CD1c-positive myeloid dendritic cell (primary cell): ENCODE data around the gene LRRC74A.

ENCODE experiments used
- DNase-seq: peaks from one replicate; pipeline ENCODE4 v3.0.0-alpha.2; 2016; ENCODE audit errors: extremely low spot score

Gene LRRC74A

DNA sequence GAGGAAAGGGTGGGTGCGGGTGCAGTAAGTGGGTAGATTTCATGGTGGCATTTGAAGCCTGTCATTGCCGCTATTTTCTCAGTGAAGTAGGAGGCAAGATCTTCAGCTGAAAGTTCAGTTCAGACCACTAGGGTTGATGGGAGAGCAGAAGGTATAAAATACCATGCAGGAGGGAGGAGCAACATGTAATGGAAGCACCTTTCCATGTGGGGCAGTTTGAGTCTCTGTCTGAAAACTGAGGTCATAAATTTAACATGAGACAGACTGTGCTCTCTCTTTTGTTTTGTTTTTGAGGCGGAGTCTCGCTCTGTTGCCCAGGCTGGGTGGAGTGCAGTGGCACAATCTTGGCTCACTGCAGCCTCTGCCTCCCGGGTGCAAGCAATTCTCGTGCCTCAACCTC lies 22.7 kb downstream of the LRRC74A start:
- no peak for DNase-seq

DNA sequence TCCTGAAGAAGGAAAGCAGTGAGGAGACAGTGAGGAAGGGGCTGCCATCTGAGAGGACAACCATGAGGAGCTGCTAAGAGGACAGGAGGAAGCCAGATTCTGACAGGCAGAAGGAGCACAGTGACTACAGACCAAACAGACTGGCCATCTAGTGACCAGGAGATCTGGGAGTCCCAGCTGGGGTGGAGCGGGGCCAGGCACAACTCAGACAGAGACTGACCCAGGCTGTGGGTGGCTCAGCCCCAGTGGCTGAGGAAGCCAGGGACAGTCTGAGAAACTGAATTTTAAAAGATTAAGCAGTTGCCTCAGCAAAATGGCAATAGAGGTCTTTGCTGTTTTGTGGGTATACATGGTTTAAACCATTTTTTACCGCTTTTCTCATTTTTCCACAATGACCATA lies 28.9 kb downstream of the LRRC74A start:
- DNase-seq, result no peak

DNA sequence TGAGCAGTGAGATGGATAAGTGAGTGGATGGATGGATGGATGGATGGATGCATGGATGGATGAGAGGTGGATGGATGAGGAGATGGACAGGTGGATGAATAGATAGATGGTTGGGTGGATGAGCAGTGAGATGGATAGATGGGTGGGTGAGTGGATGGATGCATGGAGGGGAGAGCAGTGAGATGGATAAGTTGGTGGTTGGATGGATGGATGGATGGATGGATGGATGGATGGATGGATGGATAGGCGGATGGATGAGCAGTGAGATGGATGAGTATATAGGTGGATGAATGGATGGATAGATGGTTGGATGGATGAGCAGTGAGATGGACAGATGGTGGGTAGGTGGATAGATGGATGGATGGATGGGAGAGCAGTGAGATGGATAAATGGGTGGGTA lies 30.6 kb downstream of the LRRC74A start:
- no peak for DNase-seq

DNA sequence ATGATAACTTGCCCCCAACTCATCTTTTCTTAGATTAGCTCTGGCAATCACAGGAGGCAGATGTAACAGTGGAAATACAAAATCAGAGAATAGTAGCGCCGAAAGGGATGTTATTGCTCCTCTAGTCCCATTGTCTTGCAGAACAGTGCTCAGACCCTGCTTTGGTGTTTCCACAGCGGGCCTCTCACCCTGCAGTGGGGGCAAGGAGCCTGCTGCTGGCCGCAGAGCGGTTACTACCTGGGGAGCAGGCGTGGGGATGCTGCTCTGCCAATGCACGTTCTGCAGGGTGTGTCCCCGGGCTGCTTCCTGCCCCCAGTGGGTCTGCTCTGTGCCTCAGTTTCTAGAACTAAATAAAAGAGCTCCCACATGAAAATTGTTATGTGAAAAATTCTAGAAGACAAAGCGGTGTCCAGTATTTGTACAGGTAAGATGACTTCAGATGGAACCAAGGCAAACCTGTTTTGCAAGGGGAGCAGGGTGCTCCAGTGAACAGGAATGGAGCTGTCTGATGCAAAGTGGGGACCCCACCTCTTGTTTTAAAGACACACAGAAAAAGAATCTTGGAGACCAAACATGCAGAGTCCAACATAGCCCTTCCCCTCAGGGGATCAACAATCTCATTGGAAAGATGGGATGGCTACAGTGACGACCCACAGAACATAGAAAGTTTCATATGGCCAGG lies 35.5 kb downstream of the LRRC74A start:
- DNase-seq, result no peak

DNA sequence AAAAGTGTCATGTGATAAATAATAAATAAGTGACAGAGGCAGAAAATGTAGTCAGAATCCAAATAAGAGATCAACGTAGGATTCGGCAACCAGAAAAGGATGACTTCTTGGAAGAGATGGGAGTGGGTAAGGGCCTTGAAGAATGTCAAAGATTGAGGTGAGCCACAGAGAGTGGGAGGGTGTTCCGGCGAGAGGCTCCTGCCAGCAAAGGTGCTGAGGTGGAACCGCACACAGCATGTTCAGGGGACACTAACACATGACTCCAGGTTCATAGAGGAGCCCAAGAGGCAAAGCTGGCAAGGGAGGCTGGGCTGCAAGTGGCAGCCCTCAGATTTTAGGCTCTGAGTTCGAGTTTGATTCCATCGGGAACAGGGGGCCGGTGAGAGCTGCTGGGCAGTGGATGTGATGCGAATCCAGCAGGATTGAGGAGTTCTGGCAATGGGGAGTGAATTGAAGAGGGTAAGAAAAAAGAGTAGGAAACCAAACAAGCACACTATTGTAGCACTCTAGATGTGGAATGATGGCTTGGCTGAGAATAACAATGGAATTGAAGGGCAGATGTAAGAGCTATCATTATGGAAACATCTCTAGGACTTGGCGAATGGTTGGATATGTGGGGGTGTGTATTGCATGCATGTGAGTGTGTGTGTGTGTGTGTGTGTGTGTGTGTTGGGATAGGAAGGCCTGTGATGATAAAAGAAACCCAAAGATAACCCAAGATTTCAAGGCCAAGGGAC lies 36.5 kb downstream of the LRRC74A start:
- no peak for DNase-seq

DNA sequence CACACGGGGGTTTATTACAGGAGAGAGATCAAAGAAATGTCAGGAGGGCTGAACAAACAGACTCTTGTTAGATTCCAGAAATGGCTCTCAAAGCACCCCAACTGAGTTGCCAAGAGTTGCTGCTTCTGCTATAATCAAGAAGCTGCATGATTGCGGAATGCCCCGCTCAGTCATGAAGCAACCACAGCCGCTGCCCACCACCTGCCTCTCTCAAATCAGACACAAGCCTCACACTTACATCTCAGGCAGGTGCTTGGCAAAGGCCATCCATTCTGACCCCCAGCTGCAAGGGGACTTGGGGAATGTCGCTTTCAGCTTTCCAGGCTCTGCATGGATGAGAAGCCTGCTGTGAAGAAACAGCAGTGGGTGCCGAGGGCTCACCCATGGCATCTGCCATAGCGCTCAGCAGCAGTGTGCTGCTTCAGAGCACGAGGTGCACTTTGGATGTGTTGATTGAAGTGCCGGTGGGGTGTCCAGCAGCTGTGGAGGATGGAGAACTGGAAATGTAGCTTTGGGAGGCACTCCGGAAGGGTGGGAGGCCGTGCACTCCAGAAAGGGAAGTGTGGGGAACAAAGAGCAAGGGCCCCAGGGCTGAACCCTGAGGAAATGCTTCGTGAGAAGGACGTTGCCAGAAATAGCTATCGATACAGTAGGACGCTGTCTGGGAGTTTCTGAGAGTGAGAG lies 37.7 kb downstream of the LRRC74A start:
- peak; percentile 91 for DNase-seq

DNA sequence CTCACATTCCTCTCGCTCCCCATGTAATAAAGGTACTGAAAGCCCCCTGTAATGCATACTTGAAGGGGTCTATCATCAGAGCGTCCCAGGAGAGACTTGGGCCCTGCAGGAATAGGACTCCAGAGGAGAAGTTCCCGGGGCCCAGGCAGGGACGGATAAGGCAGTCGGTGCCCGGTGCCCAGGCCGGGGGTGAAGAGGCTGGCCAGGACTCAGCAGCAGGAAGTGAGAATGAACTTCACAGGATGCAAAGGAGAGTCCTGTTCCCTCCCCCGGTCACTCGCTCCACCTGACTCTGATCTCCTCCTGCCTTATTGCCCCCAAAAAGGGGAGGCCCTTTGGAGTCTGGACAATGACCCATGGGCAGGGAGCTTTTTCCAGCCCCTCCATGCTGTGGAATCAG lies 40.2 kb downstream of the LRRC74A start:
- DNase-seq, result peak; percentile 57

DNA sequence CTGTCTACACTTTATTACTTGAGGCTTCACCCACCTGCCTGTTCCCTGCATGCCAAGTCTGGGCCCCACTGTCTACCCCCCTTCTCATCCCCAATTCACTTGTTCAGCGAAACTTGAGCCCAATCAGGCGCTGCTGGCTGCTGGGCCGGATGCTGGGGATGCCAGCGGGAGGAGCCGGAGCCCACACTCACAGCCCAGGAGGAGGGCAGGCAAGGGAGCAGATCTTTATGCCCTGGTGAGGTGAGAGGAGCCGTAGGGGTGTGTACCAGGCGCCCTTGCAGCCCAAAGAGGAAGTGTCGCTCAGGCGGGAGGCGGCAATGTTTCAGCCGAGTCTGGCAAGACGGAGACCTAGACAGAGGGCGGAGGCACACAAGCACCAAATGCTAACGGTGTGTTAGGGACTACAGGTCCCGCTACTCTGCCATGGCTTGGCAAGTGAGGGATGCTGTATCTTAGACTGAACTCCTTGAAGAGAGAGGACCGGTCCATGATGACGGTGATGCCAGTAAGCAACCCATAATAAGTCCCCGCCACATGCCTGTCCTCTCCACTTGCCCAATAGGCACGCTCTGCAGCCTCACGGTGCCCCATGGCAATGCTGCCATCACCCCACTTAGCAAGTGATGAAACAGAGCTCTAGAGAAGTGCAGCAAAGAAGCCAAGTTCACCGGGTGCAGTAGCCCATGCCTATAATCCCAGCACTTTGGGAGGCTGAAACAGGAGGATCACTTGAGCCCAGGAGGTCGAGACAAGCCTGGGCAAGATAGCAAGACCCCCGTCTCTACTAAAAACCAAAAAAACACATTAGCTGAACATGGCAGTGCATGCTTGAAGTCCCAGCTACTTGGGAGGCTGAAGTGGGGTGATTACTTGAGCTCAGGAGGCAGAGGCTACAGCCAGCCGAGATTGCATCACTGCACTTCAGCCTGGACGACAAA lies 41.6 kb downstream of the LRRC74A start:
- DNase-seq, result peak; percentile 77

DNA sequence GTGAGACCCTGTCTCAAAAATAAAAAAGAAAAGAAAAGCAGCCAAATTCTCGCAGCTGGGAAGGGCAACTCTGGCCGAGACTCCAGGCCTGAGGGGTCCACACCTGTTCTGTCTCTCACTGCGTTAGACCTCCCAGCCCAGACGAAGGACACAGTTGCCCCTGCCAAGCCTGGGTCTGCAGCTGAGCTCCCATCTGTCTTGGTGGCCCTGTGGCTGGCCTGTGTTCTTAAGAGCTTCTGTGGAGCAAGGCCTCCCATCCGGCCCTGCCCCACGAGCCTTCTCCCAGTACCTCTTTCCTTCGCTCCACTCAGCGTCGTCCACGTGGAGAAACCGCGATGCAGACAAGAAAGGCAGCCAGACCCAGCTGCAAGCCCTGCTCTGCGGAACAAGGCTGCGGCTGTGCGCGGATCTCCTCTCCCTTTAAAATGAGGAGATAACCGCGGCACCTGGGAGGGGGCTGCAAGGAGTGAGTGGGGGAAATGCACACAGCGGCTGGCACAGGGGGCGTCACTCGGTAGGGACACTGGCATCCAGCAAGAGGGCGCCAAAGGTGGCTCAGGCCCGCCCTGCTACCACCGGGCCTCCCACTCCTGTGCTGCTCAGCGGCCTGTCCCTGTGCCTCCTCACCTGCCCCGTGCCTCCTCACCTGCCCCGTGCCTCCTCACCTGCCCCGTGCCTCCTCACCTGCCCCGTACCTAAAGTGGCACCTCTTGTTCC lies 42.4 kb downstream of the LRRC74A start:
- DNase-seq, result no peak

DNA sequence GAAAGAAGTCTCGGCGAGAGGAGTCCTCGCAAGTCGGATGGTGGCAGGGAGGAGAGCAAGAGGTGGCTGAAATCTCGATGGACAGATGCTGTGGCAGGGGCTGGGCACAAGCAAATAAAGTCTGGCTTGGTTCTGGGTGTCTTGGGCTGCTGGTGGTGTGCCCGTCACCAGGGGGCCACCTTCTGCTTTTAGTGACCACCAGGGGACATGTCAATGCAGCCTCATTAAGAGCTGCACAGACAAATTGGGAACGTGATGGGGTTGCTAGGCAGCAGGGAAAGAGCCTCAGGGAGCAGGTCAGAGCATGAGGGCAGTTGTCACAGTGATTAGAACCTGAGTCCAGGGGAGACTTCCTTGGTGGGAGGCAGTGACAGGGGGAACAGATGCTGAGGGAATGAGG lies 44.0 kb downstream of the LRRC74A start:
- DNase-seq, result no peak

DNA sequence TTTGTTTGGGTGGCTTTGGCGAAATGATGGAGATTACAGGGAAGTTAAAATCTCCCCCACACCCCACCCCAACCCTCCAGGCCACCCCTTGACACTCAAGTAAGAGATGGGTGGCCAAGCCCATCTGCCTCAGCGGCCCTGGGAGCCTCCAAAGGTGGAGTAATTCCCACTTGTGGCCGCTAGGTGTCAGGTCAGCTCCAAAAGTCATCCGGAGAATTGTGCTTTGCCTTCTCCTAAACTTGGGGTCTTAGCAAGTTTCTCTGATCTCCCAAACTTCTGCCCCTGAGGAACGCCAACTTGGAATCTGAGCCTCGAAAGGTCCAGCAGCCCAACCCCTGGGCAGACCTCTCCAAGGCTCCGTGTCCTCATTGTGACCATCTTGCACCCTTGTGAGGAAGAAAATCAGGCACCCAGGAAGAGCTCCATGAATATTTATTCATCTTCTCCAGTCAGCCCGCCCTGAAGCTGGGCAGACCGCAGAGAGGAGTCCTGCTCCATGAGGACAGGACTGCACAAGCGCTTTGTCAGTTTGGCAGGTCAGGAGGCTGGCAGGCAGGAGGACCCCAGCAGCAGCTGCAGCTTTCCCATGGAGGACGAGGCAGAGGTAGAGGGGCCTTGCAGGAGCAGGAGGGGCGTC lies 46.7 kb downstream of the LRRC74A start:
- DNase-seq, result peak; percentile 69

DNA sequence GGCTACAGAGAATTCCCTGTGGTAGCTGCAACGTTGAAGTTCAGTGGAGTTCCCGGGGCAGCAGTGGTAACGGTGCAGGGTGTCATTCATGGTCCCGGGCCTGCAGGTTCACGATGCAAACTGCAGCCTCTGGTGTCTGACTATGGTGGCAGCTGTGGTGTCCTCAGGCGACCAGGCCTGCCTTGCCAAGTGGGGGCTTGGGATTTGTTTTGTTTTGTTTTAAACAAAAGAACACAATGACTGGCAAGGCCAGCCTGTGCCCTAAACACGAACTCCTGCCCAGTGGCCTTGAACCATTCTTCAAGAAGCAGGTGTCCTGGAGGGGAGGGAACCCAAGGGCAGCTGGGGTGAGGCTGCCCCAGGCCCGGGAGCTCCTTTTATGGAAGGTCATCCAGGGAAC lies 48.5 kb downstream of the LRRC74A start:
- DNase-seq, result no peak

DNA sequence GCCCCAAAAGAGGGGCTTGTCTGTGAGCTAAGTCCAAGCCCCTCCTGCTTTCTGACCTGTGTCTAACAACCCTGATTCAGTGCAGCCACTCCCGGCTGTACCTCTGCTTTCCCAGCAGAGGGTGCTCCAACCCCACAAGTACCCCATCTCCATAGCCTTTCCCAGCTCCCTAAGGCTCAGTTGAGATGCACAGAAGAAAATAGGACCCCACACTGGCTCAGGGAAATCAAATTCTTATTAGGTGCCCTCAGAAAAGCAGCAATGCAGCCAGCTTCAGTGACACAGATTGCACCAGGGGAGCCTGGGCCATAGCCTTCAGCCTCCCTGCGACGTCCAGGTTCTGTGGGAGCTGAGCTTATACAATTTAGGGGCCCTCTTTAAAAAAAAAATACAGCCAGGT lies 49.9 kb downstream of the LRRC74A start:
- DNase-seq, result peak; percentile 71

DNA sequence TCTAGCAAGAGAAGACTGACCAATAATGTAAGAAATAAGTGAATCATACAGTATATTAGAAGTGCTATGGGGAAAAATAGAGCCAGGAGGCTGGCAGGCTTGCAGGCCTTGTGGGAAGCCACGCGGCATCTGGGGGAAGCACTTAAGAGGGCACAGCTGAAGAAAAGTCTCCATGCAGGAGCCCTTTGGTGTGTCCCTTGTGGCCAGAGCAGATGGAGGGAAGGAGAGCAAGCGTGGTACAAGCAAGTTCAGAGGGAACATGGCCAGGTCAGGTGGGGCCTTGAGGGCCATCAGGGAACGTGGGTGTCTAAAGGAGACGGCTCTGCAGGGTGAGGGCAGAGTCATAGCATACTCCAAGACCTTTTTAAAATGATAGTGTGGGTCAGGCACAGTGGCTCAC lies 51.7 kb downstream of the LRRC74A start:
- DNase-seq, result no peak

DNA sequence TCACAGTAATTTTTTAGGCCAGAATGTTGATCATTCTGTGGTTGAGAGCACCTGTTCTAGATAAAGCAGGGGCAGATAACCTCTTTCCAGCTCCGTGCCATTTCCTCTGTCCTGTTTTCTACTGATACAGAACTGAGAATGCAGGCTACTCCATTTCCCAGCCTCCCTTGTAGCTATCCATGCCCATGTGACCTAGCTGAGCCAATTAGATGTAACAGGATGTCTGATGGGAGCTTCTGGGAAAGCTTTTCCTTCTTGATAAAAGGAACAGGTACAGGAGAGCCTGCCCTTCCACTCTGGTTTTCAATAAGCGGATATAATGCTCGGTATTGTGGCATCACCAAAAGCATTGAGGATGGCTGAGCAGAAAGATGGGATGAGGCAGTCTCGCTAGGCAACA lies 54.2 kb downstream of the LRRC74A start:
- DNase-seq, result no peak

DNA sequence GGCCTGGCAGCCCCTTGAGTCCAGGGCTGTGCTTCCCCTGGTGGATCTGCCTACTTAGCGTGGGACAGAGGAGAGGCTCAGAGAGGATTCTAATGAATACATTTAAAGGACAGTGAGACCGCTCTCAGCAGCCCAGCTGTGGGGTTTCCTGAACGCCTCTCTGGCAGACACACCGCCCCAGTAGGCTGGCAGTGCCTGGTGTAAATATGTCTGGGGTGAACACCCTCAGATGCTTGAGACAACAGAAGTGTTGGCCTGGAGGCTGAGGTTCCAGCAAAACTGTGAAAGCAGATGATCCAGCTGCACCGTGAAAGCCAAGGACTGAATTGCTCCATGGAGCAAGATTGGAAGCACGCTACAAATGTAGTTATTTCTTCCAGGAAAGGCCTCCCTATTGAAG lies 55.1 kb downstream of the LRRC74A start:
- no peak for DNase-seq

DNA sequence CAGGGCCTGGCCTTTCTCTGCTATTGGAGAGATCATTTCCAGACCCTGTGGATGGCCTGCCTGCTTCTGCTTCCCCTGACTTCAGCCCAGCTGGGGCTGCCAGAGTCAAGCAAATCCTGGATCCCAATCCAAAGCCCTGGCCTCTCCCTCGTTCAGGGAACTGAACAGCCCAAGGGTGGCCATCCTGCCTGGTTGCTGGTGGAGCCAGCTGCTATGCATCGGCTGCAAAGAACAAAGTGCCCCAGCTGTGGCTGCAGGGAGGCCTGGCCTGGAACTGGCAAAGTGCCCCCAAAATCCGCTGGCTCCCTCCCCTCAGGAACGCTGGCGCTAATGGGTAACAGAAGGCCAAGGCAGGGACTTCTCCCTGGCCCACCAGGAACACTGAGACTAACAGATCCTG lies 56.4 kb downstream of the LRRC74A start:
- DNase-seq, result no peak

DNA sequence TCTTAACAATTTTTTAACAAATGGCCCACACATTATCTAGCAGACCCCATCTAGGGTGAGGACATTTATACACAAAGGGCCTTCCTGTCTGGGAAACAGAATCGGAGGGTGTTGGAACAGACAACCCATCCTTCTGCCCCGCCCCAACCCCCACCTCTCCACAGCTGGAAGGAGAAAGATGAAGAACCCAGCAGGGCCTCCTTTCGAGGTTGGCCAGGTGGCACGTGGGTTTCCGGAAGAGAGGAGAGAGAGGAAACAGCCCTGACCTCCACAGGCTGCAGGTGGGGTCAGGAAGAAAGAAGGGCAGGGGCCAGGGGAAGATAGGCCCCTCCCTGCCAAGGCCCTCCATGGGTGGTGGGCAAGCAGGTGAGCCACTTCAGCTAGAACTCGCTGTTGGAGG lies 57.2 kb downstream of the LRRC74A start:
- DNase-seq, result no peak

DNA sequence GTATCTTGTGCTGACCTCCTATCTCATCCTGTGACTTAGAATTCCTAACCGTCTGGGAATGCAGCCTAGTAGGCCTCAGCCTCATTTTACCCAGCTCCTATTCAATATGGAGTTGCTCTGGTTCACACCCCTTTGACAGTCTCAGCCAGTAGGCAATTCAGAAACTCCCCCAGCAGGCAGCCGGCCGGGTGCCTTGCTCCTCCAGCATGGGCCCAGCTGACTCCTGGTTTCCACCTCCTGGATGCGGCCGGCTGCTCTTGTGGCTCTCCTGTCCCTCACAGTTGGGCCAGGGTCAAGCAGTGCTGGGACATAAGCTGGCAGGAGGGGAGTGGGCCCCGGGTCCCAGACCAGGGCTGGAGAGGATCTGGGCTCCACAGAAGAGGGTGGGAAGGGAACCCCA lies 58.2 kb downstream of the LRRC74A start:
- no peak for DNase-seq

DNA sequence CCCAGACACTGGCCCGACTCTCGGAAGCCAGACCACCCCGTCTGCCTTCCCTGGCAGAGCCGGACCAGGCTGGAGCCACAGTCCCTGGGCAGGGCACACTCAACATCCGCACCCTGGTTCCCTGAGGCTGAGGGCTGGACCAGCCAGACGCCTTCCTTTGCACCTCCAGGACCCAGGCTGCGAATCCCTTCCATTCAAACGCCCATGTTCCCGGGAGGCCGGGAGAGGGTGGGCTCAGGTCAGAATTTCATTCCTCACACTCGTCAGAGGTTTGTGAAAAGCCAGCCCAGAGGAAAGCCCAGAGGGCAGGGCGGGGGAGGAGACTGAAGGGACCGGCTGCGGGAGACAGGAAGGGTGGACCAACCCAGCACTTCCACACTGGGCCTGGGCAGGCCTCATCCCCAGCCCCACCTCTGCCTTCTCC lies 58.7 kb downstream of the LRRC74A start:
- DNase-seq, result no peak

DNA sequence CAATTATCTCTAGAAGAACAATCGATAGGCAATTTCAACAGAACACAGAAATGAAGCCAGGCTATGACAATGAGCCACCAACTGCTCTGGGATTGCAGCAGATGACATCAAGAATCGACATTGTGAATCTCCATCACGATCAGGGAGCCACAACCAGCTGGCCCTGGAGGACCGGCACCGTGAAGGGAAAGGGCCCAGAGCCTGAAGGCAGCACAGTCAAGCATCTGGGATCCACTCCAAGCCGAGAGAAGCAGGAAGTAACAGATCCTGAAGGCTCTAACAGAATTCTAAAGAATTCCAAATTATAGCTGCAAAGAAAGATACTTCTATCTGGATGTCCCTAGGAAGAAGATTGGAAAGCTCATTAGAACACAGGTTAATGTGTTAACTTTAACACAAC lies 61.0 kb downstream of the LRRC74A start:
- DNase-seq, result no peak
